A172 (cell line): Measurements from ENCODE around the gene SYNE3. TPM values are rescaled to one million over a fixed set of nuclear protein-coding genes. Genes with fewer than 3 reads are reported as not detected.

ENCODE experiments used
- DNase-seq: peaks from one replicate; pipeline ENCODE4 v3.0.0-alpha.2; 2015; ENCODE audit warnings: low spot score
- total RNA-seq: library from RNA; depleted of rRNA; stranded (reverse); fragments of >200 nt; shearing (Covaris generic); gene quantifications from 2 replicates; pipeline ENCODE4 v1.2.3, GENCODE V29; 2014

SYNE3 gene
- total RNA-seq, 1 experiment from 2014 or later, result 0.91 TPM

- no peak for DNase-seq
Measured at GRCh38 chr14:95489214-95490137, 27.0 kb downstream of the SYNE3 start.

- no peak for DNase-seq
Measured at GRCh38 chr14:95488376-95489213, 27.9 kb downstream of the SYNE3 start.

GRCh38 chr14:95487669-95488084 lies 28.8 kb downstream of the SYNE3 start:
- DNase-seq, result no peak

- no peak for DNase-seq
Measured at GRCh38 chr14:95486875-95487668, 29.4 kb downstream of the SYNE3 start.

GRCh38 chr14:95485222-95485819 lies 31.1 kb downstream of the SYNE3 start:
- no peak for DNase-seq

- no peak for DNase-seq
Measured at GRCh38 chr14:95484296-95484695, 32.2 kb downstream of the SYNE3 start.

- DNase-seq, result peak; percentile 91
Measured at GRCh38 chr14:95483309-95484165, 32.9 kb downstream of the SYNE3 start.

GRCh38 chr14:95482627-95483308 lies 33.7 kb downstream of the SYNE3 start:
- DNase-seq, result peak; percentile 18

GRCh38 chr14:95481391-95482022 lies 34.9 kb downstream of the SYNE3 start:
- no peak for DNase-seq

GRCh38 chr14:95480887-95481226 lies 35.6 kb downstream of the SYNE3 start:
- DNase-seq, result no peak

- no peak for DNase-seq
Measured at GRCh38 chr14:95480109-95480886, 36.2 kb downstream of the SYNE3 start.

- no peak for DNase-seq
Measured at GRCh38 chr14:95479494-95479893, 37.0 kb downstream of the SYNE3 start.

GRCh38 chr14:95478818-95479217 lies 37.6 kb downstream of the SYNE3 start:
- DNase-seq, result no peak

- no peak for DNase-seq
Measured at GRCh38 chr14:95478309-95478708, 38.1 kb downstream of the SYNE3 start.

GRCh38 chr14:95477411-95478269 lies 38.8 kb downstream of the SYNE3 start:
- DNase-seq, result no peak

- DNase-seq, result no peak
Measured at GRCh38 chr14:95476747-95477146, 39.7 kb downstream of the SYNE3 start.

- no peak for DNase-seq
Measured at GRCh38 chr14:95475540-95476240, 40.8 kb downstream of the SYNE3 start.
